HG02973 (cell line): Measurements from ENCODE around the gene SLC6A19.

ENCODE experiments used
- ATAC-seq: cut with Tn5 transposase; IDR thresholded peaks from one replicate; pipeline ENCODE4 v1.9.1; 2021; ENCODE audit warnings: moderate library complexity; ENCODE audit not compliant: unreplicated experiment

SLC6A19 gene

DNA sequence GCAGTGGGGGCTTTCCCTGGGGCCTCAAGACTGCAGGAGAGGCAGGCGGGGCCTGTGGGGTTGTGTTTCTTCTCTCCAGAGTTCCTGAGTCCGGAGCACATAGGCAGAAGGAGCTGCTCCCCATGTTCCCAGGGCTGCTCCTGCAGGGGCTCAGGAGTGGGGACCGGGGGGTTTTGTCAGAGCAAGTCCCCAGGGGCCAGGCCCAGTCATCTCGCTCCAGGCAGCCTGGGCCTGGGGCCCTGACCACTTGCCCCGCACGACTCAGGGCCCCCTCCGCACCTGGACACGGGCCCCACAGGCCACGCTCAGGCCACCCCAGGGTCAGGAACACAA is 22.0 kb upstream of the SLC6A19 start:
- no peak for ATAC-seq

DNA sequence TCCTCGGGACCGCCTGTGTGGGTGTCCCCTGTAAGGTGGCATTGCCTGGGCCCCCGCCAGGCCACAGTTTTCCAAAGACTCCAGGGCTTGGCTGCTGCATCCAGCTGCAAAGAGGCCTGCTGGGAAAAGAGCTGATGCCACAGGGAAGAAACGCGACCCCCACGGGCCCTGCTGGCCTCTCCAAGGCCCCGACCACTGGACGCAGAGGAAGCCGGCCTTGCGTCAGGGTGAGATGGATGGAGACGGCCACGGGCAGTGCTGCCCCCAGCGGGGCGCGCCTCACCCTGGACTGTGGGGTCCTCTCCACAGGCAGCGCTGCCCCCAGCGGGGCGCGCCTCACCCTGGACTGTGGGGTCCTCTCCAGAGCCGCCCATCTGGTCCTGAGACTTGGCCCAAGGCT is 21.3 kb upstream of the SLC6A19 start:
- ATAC-seq, result no peak

DNA sequence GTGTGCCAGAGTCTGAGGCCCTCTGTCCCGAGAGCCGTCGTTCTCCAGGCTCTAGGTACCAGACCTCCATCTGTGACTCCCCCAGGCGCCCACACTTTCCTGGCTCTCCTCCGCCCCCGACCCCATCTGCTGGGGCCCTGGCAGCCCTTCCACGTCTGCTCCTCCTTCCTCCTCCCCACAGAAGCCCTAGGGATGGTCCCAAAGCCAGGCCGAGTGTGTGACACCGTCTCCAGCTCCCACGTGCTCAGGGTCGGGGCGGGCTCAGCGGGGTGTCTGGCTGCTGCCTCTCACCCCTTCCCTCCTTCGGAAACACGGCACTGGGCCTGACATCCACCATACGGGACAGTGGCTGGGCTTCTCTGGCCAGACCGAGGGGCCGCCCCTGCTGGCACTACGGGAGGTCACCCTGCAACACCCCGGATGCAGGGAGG is 20.5 kb upstream of the SLC6A19 start:
- no peak for ATAC-seq

DNA sequence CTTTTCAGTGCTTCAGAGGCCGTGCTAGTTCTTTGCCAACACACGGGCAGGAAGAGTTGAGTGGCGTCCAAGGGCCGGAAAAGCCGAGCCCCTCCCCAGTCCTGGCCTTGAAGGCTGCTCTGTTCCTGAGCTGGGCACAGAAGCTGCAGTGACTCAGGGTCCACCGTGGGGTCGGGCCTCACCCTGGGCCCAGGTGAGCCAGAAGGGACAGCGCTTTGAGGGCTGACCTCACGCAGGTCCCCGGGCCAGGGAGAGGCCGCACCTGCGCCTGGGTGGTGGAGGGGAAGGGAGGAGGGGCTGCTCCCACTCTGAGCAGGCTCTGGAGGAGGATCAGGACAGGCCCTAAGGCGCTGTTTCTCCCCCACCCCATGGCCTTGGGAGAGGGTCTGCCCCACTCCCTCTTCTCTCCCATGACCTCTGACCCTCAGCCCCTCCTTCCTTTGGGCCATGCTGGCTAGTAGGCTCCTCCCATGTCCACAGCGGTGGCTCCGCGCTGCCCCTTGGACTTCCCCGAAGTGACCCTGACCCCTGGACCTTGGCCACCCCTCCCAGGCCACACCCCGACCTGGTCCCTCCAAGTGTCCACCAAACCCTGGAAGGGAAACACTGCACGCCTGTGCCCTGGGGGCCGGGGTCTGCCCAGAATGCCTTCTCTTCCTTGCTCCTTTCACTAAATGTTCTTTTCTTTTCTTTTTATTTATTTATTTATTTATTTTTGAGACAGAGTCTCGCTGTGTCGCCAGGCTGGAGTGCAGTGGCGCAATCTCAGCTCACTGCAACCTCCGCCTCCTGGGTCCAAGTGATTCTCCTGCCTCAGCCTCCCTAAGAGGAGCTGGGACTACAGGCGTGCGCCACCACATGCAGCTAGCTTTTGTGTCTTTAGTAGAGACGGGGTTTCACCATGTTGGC is 19.7 kb upstream of the SLC6A19 start:
- no peak for ATAC-seq

DNA sequence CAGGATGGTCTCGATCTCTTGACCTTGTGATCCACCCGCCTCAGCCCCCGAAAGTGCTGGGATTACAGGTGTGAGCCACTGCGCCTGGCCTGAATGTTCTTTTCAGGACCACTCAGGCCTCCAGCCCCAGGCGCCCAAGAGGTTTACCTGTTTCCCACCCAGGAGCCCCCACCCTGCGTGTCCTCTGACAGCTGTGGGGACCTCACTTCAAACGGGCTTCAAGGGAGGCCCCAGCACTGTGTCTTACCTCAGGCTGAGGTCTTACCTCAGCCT is 19.1 kb upstream of the SLC6A19 start:
- no peak for ATAC-seq

DNA sequence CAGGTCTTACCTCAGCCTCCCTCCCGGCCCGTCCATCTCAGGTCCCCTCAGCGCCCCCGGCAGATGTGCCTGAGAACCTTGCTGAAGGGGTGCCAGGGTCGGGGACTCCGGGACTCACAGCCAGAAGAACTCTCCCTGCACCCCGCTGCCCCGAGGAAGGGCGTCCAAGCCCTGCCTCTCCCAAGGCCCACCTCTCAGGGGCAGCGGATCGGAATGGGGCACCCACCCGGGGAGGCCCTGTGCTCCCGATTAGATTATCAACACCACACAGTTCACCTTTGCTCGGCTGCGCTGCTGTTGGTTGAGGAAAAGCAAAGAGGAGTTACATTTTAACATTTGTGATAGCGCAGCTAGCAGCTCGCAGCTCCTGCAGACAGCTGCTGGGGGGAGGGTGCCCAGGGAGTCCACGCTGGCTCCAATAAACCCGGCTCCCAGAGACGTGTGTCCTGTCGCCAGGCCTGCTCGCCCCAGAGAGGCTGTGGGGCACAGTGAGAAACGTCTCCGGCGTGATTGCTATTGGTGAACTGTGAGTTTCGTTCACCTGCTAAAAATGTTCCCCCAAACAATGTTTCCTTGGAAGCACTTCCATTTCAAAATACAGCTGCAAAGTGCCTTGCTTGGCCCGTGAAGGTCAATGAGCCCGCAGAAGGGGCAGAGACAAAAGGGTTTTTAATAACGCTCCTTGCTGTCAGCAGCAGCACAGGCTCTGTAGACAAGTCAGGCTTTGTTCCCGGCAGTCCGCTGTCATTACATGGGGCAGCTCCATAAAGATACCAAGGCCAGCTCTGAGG is 18.6 kb upstream of the SLC6A19 start:
- ATAC-seq, result no peak

DNA sequence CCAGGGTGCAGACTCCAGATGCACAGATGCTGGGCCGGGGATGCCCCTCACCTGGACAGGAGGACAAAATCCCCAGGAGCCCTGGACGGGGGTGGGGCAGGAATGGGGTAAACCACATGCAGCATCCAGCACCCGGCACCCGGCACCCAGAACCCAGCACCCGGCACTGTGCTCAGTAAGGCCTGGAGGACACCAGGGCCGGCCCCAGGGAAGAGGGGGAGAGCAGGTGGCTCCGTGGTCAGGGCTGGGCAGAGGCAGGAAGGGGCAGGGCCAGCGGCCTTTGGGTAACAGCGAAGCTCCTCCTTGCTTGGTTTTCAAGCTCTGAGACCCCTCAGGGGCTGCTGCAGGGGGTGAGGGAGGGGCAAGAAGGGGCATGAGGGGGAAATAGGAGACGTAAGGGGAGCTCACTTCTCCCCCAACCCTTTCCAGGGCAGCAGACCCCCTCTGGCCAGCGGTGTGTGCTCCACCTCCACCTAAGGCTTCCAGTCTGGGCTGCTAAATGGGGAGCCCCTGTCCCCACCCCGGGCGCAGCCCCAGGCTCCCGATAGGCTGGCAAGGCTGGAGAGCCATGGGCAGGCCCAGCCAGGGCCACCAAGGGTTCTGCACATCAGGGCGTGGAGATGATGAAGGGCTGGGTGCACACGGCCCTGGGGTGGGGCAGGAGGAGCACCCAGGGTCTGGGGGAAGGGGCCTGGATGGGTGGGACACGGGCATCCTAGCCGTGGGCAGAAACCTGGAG is 17.8 kb upstream of the SLC6A19 start:
- no peak for ATAC-seq

DNA sequence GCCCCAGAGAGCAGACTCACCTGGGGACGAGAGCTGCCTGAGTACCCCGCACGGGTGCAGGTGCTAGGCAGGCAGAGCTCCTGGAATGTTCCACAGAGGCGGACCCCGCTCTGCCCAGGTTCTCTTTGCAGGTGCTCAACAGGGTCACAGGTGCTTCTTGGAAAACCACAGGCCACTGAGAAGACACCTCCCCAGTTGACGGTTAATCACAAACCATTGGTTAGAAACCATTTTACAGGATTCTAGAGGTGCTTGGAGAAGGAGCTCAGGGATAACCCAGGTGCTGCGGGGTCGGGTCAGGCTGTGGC is 17.3 kb upstream of the SLC6A19 start:
- ATAC-seq, result no peak

DNA sequence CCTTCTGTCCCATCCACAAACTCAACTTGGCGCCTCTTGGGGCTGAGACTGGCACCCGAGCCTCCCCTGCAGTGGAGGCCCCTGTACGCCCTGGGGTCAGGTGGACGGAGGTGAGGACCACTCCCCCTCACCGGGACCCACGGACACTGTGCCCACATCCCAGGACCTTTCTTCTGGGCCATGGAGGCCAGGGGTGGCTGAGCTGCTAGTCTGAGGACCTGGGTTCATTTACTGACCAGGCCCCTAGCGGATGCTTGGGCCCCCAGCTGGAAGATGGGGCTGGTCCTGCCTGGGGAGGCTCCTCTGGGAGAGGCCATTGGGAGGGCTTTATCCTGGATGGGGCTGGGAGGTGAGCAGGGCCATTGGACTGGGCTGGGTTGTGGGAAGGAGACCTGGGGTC is 16.9 kb upstream of the SLC6A19 start:
- ATAC-seq, result no peak

DNA sequence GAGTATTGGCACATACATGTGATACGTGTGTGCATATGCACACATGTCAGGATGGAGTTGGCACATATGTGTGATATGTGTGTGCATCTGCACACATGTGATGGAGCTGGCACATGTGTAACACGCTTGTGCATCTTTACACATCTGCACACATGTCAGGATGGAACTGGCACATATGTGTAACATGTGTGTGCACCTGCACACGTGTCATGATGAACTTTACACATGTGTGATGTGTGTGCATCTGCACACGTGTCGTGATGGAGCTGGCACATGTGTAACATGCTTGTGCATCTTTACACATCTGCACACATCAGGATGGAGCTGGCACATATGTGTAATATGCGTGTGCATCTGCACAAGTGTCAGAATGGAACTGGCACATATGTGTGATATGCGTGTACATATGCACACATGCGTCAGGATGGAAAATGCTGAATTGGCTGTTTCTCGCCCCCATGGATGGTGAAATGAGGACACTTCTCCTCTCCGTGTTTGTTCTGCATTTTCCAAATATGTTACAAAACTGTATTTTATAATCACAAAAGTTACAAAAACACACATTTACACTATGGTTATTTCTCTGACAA is 16.3 kb upstream of the SLC6A19 start:
- no peak for ATAC-seq

DNA sequence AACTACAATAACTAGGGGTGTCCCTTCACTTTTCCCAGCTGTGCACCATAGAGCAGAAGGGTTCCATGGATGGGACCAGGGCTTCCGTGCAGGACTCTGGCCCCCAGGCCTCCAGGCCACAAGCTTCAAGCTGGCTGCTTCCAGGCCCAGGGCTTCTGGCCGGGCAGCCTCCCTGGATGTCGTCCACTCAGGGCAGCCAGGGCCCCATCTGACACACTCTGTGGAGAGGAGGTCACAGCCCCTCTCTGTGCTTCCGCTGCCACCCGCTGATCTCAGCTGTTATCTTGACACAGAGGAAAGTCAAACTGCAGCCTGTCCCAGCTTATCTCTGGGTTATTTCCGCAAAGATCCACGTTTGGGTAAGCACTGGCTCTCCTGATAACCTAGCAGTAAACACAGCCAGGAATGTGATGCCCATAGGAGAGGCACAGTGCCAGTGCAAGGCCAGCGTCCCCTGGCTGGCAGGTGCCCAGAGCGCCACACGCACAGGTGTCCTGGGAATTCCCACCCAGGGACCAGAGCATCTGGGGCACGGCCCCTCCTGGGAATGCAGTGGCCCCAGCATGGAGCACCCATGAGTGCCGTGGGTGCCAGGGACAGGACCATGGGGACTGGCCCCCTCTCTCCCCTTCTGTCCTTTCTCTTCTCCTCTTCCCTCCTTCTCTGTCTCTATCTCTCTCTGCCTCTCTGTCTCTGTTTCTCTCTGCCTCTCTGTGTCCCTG is 15.6 kb upstream of the SLC6A19 start:
- no peak for ATAC-seq

DNA sequence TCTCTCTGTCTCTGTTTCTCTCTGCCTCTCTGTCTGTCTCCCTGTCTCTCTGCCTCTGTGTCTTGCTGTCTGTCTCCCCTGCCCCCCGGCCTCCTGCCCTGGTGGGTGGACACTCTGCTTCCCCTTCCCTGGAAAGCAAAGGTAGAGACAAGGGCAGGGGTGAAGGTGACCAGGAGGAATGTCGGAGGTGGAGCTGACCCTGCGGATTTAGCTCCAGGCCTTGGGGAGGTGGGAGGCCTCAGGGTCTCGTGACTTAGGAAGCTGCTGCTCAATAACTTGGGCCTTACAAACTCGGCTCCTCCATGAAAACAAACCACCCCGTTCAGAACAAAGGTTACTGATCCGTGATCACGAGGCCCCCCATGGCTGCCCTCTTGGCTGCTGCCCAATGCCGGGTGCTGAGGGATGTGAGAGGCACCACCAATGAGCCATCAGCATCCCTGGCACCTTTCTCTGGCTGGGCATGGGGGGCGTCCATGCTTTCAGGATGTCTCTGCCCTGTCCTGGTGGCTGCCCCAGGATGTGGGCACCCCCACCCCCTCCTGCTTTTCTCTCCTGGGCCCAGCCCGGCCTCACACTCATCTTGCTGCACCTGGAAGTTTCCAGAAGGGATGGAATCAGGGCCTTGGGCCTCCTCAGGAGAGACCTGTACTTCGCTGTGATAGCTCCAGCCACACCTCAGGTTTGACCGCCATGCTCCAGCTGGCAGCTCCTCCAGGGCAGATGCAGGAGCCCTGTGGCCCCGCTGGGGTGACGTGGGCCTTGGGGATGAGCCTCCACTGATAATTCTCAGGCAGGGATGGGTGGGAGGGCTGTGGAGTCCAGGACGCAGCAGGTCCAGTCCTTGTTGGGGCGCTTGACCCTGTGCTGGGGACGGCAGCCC is 14.8 kb upstream of the SLC6A19 start:
- ATAC-seq, result no peak

DNA sequence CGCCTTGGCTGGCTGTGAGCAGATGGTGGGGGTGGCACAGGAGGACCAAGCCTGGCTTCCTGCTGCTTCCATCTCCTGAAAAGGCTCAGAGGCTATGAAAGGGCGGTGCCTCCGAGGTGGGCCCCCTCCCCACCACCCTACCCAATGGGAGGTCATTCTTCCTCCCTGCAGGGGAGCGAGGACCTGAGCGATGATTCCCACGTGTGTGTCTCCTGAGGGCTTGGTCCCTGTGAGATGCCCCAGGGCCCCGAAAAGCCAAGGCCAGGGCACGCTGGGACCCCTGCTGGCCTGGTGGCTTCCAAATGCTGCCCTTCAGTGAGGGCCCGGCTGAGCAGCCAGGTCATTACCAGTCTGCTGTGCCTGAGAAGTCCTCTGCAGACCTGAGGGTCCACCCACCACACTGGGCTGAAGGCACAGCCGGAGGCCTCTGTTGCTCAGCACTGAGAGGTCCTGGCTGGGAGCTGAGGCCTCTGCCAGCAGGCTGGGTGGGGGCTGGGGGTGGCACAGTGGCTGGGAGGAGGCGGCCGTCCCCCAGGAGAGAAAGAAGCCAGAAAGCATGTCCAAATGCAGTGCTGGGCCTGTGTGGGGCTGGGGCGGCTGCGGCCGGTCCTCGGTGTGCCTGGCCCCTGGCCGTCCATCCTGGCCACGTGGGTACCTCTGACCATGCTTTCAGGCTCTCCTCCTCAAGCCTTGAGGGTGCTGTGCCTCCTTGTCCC is 14.0 kb upstream of the SLC6A19 start:
- ATAC-seq, result no peak

DNA sequence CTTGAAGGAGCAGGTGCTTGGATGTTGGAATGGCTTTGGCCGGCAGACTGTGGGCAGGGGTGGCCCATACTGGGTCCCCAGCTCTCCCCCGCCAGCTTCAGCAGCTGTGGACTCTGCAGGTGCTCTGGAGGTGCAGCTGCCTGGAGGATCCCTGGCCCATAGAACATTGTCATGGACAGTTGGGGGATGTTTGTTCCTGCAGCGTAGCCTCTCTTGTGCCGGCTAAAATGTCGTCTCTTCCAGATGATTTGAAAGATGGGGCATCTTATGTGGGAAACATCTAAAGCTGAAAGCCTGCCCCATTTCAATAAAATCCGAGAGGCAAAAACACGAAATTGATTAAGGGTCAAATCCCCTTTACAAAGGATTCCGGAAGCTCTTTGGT is 13.5 kb upstream of the SLC6A19 start:
- no peak for ATAC-seq

DNA sequence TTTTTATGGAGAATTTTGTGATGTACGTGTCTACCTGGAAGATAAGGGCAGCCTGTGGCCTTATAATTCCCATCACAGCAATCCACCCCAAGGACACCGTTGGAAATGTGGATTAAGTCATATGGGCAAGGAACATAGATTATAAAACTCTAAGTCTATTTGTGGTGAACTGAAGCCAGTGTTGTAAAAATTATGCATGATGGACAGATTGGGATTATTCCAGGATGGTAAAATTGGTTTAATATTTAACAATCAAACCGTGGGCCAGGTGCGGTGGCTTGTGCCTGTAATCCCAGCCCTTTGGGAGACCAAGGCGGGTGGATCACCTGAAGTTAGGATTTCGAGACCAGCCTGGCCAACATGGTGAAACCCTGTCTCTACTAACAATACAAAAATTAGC is 12.9 kb upstream of the SLC6A19 start:
- no peak for ATAC-seq

DNA sequence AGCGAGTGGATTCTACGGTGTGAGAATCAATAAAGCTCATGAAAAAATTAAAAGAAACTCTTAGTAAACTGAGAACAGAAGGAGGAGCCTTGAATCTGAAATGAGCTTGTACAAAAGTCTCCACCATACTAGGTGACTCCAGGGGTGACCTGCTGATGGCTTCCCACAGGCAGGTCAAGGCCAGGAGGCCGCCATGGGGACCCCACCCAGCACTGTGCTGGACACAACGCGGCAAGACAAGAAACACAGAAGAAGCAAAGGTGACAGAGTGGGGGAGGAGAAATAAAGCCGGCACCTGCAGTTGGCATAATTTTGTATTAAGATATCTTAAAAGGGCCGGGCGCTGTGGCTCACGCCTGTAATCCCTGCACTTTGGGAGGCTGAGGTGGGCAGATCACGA is 12.1 kb upstream of the SLC6A19 start:
- no peak for ATAC-seq

DNA sequence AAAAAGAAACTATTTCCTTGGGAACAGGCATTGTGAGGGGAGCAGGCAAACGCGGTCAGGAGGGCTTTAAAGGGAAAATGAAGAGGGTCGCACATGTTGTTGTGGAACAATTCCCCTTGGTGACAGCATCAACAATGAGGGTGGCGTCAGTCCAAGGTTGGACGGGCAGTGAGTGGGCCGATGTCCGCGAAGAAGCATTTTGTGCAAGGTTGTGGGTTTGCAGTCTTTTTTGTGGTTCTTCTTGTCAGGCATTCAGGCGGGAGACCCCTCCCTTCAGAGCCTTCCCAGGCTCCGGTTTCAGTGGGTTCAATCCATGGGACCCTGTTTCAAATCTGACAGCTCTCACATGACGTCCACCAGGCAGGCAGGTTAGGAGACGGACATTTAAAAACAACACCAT is 11.1 kb upstream of the SLC6A19 start:
- no peak for ATAC-seq

DNA sequence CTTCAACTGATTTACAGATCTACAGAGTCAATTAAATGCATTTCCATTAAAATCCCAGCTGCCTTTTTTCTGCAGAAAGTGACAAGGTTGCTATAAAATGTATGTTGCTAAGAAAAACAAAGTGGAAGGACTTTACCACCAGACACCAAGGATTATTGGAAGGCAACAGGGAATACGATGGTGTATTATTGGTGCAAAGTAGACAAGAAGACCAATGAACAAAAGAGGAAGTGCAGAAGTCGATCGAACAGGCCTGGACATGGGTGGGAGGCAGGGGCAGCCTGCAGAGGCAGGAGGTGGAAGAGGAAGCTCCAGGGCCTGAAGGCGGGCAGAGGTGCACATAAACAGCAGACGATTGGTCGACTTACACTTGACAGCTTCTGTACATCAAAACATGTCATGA is 10.6 kb upstream of the SLC6A19 start:
- no peak for ATAC-seq

DNA sequence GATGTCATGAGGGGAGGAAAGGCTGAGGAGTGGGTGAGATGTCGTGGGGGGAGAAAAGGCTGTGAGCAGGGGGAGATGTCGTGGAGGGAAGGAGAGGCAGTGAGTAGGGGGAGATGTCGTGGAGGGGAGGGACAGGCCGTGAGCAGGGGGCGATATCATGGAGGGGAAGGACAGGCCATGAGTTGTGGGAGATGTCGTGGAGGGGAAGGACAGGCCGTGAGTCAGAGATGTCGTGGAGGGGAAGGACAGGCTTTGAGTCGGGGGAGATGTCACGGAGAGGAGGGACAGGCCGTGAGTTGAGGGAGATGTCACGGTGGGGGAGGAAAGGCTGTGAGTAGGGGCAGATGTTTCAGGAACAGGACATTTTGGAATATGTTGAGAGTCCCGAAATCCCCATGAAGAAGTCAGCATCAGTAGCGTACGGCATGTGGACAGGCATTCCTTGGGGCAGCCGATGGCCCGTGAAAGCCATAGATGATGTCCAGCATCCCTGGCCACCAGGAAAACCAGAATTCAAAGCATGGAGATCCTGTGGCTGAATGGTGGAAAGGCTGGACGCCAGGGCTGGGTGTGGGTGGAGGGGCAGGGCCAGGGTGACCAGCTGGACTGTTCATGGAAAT is 8.3 kb upstream of the SLC6A19 start:
- no peak for ATAC-seq
